Measurements from ENCODE around the gene DHH. TPM values are rescaled to one million over a fixed set of nuclear protein-coding genes. Genes with fewer than 3 reads are reported as not detected.

Gene DHH
- total and polyA plus RNA-seq, 2 donors (not counting 3 experiments of a cell fraction or from before 2014, with no cell fraction given) = 2.9 to 3.3 TPM

- Histone ChIP-seq H3K4me2 (ENCODE audit: insufficient read depth, low read length) (peak within 1 kb of the TSS; percentile 95), H3K36me3 (ENCODE audit: control insufficient read depth in 2 of 2, extremely low read depth in 1 of 2, insufficient read depth in 2 of 2, low read length in 2 of 2) (no peaks in the 10 kb centered on the region), H3K9me3 (replicated peaks; ENCODE audit: control insufficient read depth, insufficient read depth, low read length) (no peaks in the 10 kb centered on the region), H4K20me1 (replicated peaks; ENCODE audit: control insufficient read depth, extremely low read depth, insufficient read depth, low read length) (no peaks in the 10 kb centered on the region), H3K79me2 (ENCODE audit: control insufficient read depth, insufficient read depth, low read length) (no peaks in the 10 kb centered on the region), H3K4me1 (ENCODE audit: control insufficient read depth, extremely low read depth, insufficient read depth, low read length) (peaks cover 12% of the 10 kb centered on the region), H3K9ac (replicated peaks; ENCODE audit: extremely low read depth, insufficient read depth, low read length) (peak within 1 kb of the TSS; percentile 69), H3K27ac (ENCODE audit: insufficient read depth, low read depth, low read length) (peak within 1 kb of the TSS; percentile 30), H3K27me3 (ENCODE audit: control insufficient read depth in 2 of 2, insufficient read depth in 2 of 2, low read length in 2 of 2) (no peaks in the 10 kb centered on the region), H3K4me3 (replicated peaks in 1 of 3; ENCODE audit: insufficient read depth in 1 of 3, low read depth in 1 of 3, low read length in 3 of 3) (peak within 1 kb of the TSS; percentile 61 to 81 (median 64)), H3K9me1 (replicated peaks; ENCODE audit: control insufficient read depth, extremely low read depth, insufficient read depth, low read length) (no peaks in the 10 kb centered on the region), H2AFZ (ENCODE audit: low read depth, low read length) (peak within 1 kb of the TSS; percentile 97)
- no TSS peak for BruUV-seq (replicated peaks)
- DNase-seq (ENCODE audit: low read depth, low spot score) (peak; percentile 98), FAIRE-seq (peak; percentile 94)
- POLR2A ChIA-PET = interaction anchor here (0.9 to 1.5 kb wide), 5 partner anchors 11 to 119 kb away, joined by 3 to 13 read pairs (median 4); partner anchors contain the start of genes TUBA1A and TUBA1B
- no peak for TF ChIP-seq MYC (IDR thresholded peaks at IDR 0.05; ENCODE audit: low read depth, low read length)
- peak in 1 of 2 donors; percentile 13 for TF ChIP-seq CTCF (IDR thresholded peaks at IDR 0.05; ENCODE audit: extremely low read depth in 1 of 2, insufficient read depth in 1 of 2, low read depth in 1 of 2, low read length in 2 of 2)
- no peak for TF ChIP-seq POLR2AphosphoS5 (IDR thresholded peaks at IDR 0.05; ENCODE audit: insufficient read depth, low read depth, low read length)
- no peak for TF ChIP-seq JUN (IDR thresholded peaks at IDR 0.05; ENCODE audit: borderline replicate concordance, insufficient read depth, insufficient read length, low read depth)
- peak; percentile 75 for TF ChIP-seq MAX (IDR thresholded peaks at IDR 0.05; ENCODE audit: insufficient read depth, insufficient read length)
- no peak for TF ChIP-seq EZH2 (IDR thresholded peaks at IDR 0.05; ENCODE audit: borderline replicate concordance, low read depth, low read length, severe bottlenecking)
- peak; percentile 70 for TF ChIP-seq POLR2A (IDR thresholded peaks at IDR 0.05; ENCODE audit: low read depth, low read length)
- no peak for TF ChIP-seq FOS (IDR thresholded peaks at IDR 0.05; ENCODE audit: borderline replicate concordance, insufficient read depth, low read length)
- TF ChIP-seq GATA2 (IDR thresholded peaks at IDR 0.05; ENCODE audit: insufficient read depth, insufficient read length, low read depth, low read length) = no peak
- CTCF ChIA-PET = interaction anchor here (0.6 to 2.3 kb wide), 13 partner anchors 13 to 167 kb away, joined by 3 to 24 read pairs (median 4); partner anchors contain the start of genes DHH and TUBA1B
- dilution Hi-C loops (cut with MboI; ENCODE audit: extremely low pct_ligation_motif_present, low sequenced_read_pairs) = no loop called here
- intact Hi-C loops (cut with micrococcal nuclease) = loop anchor here (1.0 kb wide), 1 partner anchor 24 kb away; no protein-coding TSS in a partner anchor
Measured at GRCh38 chr12:49069507-49070346, 24.9 kb downstream of the DHH start, which contains the start of gene RHEBL1. RHEBL1 (minus strand) TSS chr12:49069979; CDS start chr12:49069785, 194 bp downstream.

All from endothelial cell of umbilical vein (primary cell).